ENCODE data around the gene AGMO. TPM values are rescaled to one million over a fixed set of nuclear protein-coding genes. Genes with fewer than 3 reads are reported as not detected.

Gene AGMO
- total and polyA plus RNA-seq, 9 donors: 0.20 to 1.8 (median 0.25) TPM

DNA sequence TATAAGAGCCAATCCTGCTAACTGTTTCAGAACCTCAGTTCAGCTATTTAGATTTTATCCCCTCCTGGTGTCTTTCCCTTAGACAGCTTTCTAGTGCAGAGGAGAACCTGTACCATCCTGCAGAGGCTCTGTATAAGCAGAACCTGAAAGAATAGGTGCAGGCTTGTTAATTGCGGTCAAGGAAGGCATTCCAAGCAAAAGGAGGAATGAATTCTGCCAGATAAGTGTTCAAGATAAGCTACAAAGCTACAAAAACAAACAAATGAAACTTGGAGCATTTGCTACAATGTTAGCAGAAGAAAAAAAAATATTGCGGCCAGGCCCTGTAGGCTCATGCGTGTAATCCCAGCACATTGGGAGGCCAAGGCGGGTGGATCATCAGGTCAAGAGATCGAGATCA, 32.6 kb upstream of the AGMO start:
- no peaks in the 10 kb centered on the region for H3K9me3 ChIP-seq (replicated peaks; ENCODE audit: control insufficient read depth, low read depth, low read length)
- no peak for DNase-seq
- peaks cover 2% of the 10 kb centered on the region for H3K36me3 ChIP-seq (ENCODE audit: control insufficient read depth, insufficient read depth, low read length)
- H3K4me3 ChIP-seq (ENCODE audit: low read length): no peak overlapping the region
- H3K27ac ChIP-seq (ENCODE audit: low read length): no peak overlapping the region
- H3K4me1 ChIP-seq (ENCODE audit: control insufficient read depth, insufficient read depth, low read length): no peaks in the 10 kb centered on the region
- no peaks in the 10 kb centered on the region for H3K27me3 ChIP-seq (ENCODE audit: control insufficient read depth, insufficient read depth, low read length)
- WGBS (ENCODE audit: insufficient coverage): 96% methylated on average over 4 of the region's 5 CpGs

DNA sequence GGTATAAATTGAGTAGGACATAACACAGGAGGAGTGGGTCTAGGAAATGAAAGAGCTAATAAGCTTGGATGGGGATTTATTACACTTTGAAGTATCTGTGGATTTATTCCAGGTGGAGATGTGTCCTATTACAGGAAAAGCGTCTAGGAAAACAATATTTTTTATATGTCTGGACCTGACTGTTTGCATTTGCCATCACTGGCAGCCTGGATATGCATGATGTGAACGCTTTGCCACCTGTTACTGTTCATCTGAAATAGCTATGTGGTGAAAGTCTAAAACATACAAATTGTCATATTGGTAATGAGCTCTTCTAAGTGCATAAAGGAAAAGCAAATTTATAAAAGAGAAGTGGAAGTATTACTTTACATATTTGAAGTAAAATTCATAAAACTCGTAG, 31.6 kb upstream of the AGMO start:
- no peak overlapping the region for H3K4me3 ChIP-seq (ENCODE audit: low read length)
- H3K9me3 ChIP-seq (replicated peaks; ENCODE audit: control insufficient read depth, low read depth, low read length): no peaks in the 10 kb centered on the region
- WGBS (ENCODE audit: insufficient coverage): 14% methylated on average over 1 of the region's 3 CpGs
- no peaks in the 10 kb centered on the region for H3K36me3 ChIP-seq (ENCODE audit: control insufficient read depth, insufficient read depth, low read length)
- no peak overlapping the region for H3K27ac ChIP-seq (ENCODE audit: low read length)
- peak; percentile 85 for DNase-seq
- H3K27me3 ChIP-seq (ENCODE audit: control insufficient read depth, insufficient read depth, low read length): no peaks in the 10 kb centered on the region
- no peaks in the 10 kb centered on the region for H3K4me1 ChIP-seq (ENCODE audit: control insufficient read depth, insufficient read depth, low read length)

DNA sequence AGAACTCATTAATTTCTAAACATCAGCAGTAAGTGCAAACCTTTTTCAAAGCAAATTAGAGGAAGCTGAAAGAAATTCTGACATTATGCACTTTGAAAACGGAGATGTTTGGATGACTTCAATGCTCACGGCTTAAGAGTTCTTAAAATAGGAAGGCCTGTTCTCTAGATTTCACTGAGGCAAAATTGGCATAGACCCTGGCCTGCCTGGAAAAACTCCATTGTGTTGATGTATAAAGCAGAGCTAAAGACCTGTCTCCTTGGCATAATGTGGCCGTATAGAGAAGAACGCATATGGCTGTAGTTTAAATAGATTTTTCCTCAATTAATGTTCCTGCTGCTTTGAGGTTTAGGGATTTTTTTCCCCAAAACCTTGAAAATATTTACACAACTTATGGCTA, 24.5 kb upstream of the AGMO start:
- H3K9me3 ChIP-seq (replicated peaks; ENCODE audit: control insufficient read depth, low read depth, low read length): peaks cover 7% of the 10 kb centered on the region
- no peaks in the 10 kb centered on the region for H3K27me3 ChIP-seq (ENCODE audit: control insufficient read depth, insufficient read depth, low read length)
- no peak overlapping the region for H3K4me3 ChIP-seq (ENCODE audit: low read length)
- H3K36me3 ChIP-seq (ENCODE audit: control insufficient read depth, insufficient read depth, low read length): no peaks in the 10 kb centered on the region
- H3K27ac ChIP-seq (ENCODE audit: low read length): no peak overlapping the region
- H3K4me1 ChIP-seq (ENCODE audit: control insufficient read depth, insufficient read depth, low read length): no peaks in the 10 kb centered on the region
- DNase-seq: peak; percentile 91
- 58% methylated on average over 2 of the region's 4 CpGs for WGBS (ENCODE audit: insufficient coverage)

DNA sequence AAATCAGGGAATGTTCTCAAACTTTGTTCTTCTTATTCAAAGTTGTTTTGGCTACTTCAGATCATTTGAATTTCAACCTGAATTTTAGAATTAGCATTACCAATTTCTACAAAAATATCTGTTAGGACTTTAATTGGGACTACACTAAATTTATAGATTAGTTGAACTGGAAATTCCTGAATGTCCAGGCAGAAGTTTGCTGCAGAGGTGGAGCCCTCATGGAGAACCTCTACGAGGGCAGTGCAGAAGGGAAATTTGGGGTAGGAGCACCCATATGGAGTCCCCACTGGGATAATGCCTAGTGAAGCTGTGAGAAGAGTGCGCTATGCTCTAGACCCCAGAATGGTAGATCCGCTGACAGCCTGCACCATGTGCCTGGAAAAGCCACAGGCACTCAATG, 22.8 kb upstream of the AGMO start:
- WGBS (ENCODE audit: insufficient coverage): 100% methylated on average over 3 of the region's 3 CpGs
- Histone ChIP-seq H3K4me1 (ENCODE audit: control insufficient read depth, insufficient read depth, low read length) (no peaks in the 10 kb centered on the region), H3K36me3 (ENCODE audit: control insufficient read depth, insufficient read depth, low read length) (no peaks in the 10 kb centered on the region), H3K27ac (ENCODE audit: low read length) (no peak overlapping the region), H3K9me3 (replicated peaks; ENCODE audit: control insufficient read depth, low read depth, low read length) (peaks cover 7% of the 10 kb centered on the region), H3K4me3 (ENCODE audit: low read length) (no peak overlapping the region), H3K27me3 (ENCODE audit: control insufficient read depth, insufficient read depth, low read length) (no peaks in the 10 kb centered on the region)
- no peak for DNase-seq

DNA sequence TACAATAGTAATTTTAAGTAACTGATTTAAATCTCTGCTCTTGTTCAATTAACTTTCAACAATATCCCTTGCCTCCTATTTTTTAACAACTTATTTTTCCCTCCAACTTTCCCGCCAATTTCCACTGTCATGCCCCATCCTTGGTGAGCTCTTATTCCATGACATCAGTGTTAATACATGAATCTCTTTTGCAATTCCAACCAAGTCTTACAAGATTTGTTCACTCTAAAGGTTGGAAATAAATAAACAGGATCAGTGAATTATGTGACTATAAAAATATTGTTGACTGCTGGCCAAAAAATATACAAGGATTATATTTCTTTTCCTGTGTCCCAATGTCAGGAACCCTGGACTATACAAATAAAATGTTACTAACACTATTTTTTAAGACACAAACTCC, 21.0 kb upstream of the AGMO start:
- no peak overlapping the region for H3K4me3 ChIP-seq (ENCODE audit: low read length)
- H3K27me3 ChIP-seq (ENCODE audit: control insufficient read depth, insufficient read depth, low read length): no peaks in the 10 kb centered on the region
- H3K9me3 ChIP-seq (replicated peaks; ENCODE audit: control insufficient read depth, low read depth, low read length): peaks cover 7% of the 10 kb centered on the region
- no peak for DNase-seq
- H3K27ac ChIP-seq (ENCODE audit: low read length): no peak overlapping the region
- WGBS (ENCODE audit: insufficient coverage): 50% methylated on average over 1 of the region's 1 CpG
- H3K36me3 ChIP-seq (ENCODE audit: control insufficient read depth, insufficient read depth, low read length): no peaks in the 10 kb centered on the region
- no peaks in the 10 kb centered on the region for H3K4me1 ChIP-seq (ENCODE audit: control insufficient read depth, insufficient read depth, low read length)

DNA sequence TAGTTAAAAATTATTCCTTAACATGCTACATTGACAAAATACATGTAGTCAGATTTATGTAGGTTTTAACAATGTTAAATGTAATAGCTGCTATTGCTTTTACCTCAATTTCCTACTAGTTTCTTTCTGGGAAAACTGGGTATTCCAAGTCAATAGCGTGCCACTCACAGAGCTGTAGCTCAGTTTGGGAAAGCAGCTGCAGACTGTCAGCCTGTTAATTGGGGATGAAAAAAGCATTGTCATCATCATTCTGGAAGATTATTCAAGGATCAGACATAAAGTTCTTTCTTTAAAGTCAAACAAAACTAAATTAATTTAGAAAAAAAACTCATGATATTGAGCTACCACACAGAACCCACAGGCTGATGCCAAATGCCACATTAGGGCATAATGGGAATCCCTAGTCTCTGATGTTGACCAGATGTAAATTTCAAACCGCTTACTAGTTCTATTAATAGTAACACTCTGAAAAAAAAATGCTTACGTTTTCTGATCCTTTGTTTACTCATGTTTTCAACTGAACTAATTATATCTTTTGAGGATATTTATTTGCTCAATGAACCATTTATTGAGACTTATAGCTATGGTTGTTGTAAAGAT, 19.6 kb upstream of the AGMO start:
- Histone ChIP-seq H3K4me3 (ENCODE audit: low read length) (no peak overlapping the region), H3K27me3 (ENCODE audit: control insufficient read depth, insufficient read depth, low read length) (no peaks in the 10 kb centered on the region), H3K9me3 (replicated peaks; ENCODE audit: control insufficient read depth, low read depth, low read length) (peaks cover 7% of the 10 kb centered on the region), H3K36me3 (ENCODE audit: control insufficient read depth, insufficient read depth, low read length) (no peaks in the 10 kb centered on the region), H3K4me1 (ENCODE audit: control insufficient read depth, insufficient read depth, low read length) (no peaks in the 10 kb centered on the region), H3K27ac (ENCODE audit: low read length) (no peak overlapping the region)
- WGBS (ENCODE audit: insufficient coverage): no CpG with 5 or more reads among the region's 3 CpGs
- DNase-seq: no peak

DNA sequence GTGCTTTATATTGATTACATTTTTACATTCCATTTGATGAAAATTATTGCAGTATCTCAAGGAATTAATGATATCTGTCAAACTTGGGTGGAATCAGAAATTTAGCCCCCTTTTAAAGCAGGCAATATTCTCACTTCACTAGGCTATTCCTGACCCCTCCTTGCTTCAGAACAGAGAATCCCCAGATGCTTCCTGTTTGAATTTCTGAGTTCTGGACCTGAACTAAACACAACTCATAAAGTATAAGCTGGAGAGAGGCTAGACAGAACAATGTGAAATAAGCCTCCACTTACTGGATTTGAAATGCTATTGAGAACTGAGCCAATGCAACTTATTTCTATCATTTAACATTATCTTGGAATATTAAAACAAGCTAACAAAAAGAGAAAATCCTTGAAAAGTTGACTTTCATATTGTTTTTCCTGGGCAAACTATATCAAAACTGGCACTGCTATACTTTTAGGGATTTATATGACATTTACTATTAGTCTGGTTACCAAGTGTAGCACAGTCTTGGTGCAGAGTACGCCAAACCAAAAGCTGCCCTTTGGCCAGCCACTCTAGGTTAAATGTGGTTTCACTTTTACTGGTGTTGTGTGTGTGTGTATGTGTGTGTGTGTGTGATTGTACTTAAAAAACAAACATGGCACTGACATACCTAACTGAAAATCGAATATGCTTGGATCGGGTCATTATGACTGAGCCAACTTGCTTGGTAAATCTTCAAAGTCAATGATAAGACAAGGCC, 19.0 kb upstream of the AGMO start:
- H3K27me3 ChIP-seq (ENCODE audit: control insufficient read depth, insufficient read depth, low read length): no peaks in the 10 kb centered on the region
- DNase-seq: no peak
- H3K4me3 ChIP-seq (ENCODE audit: low read length): no peak overlapping the region
- WGBS (ENCODE audit: insufficient coverage): no CpG with 5 or more reads among the region's 3 CpGs
- no peaks in the 10 kb centered on the region for H3K4me1 ChIP-seq (ENCODE audit: control insufficient read depth, insufficient read depth, low read length)
- no peaks in the 10 kb centered on the region for H3K36me3 ChIP-seq (ENCODE audit: control insufficient read depth, insufficient read depth, low read length)
- H3K27ac ChIP-seq (ENCODE audit: low read length): no peak overlapping the region
- H3K9me3 ChIP-seq (replicated peaks; ENCODE audit: control insufficient read depth, low read depth, low read length): peaks cover 7% of the 10 kb centered on the region

DNA sequence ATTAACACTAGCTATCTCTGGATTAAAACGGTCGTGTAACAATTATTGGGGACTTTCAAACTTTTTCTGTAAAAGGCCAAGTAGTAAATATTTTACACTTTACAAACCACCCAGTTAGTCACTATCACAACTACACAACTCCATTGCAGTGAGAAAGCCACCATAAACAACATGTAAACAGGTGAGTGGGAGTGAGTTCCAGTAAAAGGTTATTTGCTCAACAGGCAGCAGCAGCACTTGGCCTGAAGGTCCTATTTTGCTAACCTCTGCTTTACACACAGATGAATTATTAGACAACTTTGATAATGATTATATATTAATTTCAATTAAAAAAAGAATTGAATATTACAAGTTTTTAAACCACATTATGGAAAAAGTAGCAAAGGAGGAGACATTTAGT, 15.8 kb upstream of the AGMO start:
- no peaks in the 10 kb centered on the region for H3K4me1 ChIP-seq (ENCODE audit: control insufficient read depth, insufficient read depth, low read length)
- H3K27ac ChIP-seq (ENCODE audit: low read length): no peak overlapping the region
- no CpG with 5 or more reads among the region's 2 CpGs for WGBS (ENCODE audit: insufficient coverage)
- no peak overlapping the region for H3K4me3 ChIP-seq (ENCODE audit: low read length)
- H3K36me3 ChIP-seq (ENCODE audit: control insufficient read depth, insufficient read depth, low read length): no peaks in the 10 kb centered on the region
- DNase-seq: no peak
- no peaks in the 10 kb centered on the region for H3K27me3 ChIP-seq (ENCODE audit: control insufficient read depth, insufficient read depth, low read length)
- H3K9me3 ChIP-seq (replicated peaks; ENCODE audit: control insufficient read depth, low read depth, low read length): no peaks in the 10 kb centered on the region

DNA sequence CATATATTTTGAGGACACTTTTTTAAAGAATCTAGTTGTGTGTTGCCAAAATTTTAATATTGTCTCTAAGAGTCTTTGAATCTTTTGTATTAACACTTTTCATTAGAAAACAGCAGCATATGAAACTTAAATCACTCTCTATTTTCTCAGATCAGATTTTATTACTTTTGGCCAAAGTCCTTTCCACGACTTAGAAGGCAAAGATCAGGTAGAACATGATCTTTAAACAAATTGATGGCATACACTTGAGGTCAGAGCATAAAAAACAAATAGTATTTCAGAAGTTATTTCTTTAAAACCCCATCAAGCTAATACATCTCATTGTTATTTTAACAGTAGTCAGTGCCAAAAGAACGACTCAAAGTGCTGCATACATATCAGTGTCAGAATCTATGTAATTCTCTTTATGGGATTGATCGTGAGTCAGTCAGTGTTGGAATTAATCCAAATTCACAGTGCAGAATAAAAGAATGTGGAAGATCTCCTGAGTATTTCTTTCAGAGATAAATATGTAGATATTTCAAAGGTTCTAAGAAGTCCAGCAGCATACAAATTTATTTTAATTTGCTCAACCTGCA, 9.6 kb upstream of the AGMO start:
- WGBS (ENCODE audit: insufficient coverage): no CpG with 5 or more reads among the region's 3 CpGs
- H3K36me3 ChIP-seq (ENCODE audit: control insufficient read depth, insufficient read depth, low read length): no peaks in the 10 kb centered on the region
- H3K4me3 ChIP-seq (ENCODE audit: low read length): no peak overlapping the region
- H3K27me3 ChIP-seq (ENCODE audit: control insufficient read depth, insufficient read depth, low read length): no peaks in the 10 kb centered on the region
- no peak overlapping the region for H3K27ac ChIP-seq (ENCODE audit: low read length)
- H3K9me3 ChIP-seq (replicated peaks; ENCODE audit: control insufficient read depth, low read depth, low read length): no peaks in the 10 kb centered on the region
- no peak for DNase-seq
- no peaks in the 10 kb centered on the region for H3K4me1 ChIP-seq (ENCODE audit: control insufficient read depth, insufficient read depth, low read length)

DNA sequence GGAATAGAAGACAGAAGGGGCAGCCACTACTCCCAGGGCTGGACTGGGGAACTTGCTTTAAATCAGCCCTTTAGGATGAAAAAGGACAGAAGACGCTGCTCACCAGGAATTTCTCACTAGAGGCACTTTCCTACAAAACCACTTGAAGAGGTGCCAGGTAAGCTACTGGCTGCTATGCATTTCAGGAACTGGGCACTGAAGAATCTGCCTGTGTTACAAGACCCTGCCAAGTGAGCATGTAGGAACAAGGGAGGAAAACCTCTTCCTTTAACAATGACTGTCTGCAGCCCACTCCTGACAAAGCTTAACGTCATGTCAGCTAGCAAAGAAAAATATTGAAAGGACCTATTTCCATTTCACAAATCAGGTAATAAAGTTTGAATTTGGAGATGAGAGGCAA, 5.8 kb upstream of the AGMO start:
- H3K27ac ChIP-seq (ENCODE audit: low read length): no peak overlapping the region
- DNase-seq: no peak
- WGBS (ENCODE audit: insufficient coverage): no CpG with 5 or more reads among the region's 2 CpGs
- H3K27me3 ChIP-seq (ENCODE audit: control insufficient read depth, insufficient read depth, low read length): no peaks in the 10 kb centered on the region
- no peaks in the 10 kb centered on the region for H3K9me3 ChIP-seq (replicated peaks; ENCODE audit: control insufficient read depth, low read depth, low read length)
- H3K4me1 ChIP-seq (ENCODE audit: control insufficient read depth, insufficient read depth, low read length): no peaks in the 10 kb centered on the region
- no peak overlapping the region for H3K4me3 ChIP-seq (ENCODE audit: low read length)
- no peaks in the 10 kb centered on the region for H3K36me3 ChIP-seq (ENCODE audit: control insufficient read depth, insufficient read depth, low read length)
